GM12878 (cell line): ENCODE results near the gene SMCP. TPM values are rescaled to one million over a fixed set of nuclear protein-coding genes. Genes with fewer than 3 reads are reported as not detected.

Experiments
- ATAC-seq: fragments of 200-7000 bp; cut with Tn5 transposase; 3 replicates; pipeline ENCODE4 v1.9.1; 2020; ENCODE audit warnings: mild to moderate bottlenecking, moderate library complexity
- BruUV-seq: library from RNA; stranded (reverse); fragments of 400-500 nt; replicated peaks from 2 replicates; lab custom pipeline; 2021; lab: Mats Ljungman, UMichigan
- CTCF ChIA-PET: fragments of 300-600 bp; sonication (Branson Sonifier 250); formaldehyde crosslinking; extraction: SDS; loops from one replicate; lab custom pipeline; 2021; ENCODE audit warnings: inconsistent platforms; lab: Yijun Ruan, JAX
- POLR2A ChIA-PET: fragments of 350-600 bp; formaldehyde crosslinking; extraction: SDS; loops from one replicate; lab custom pipeline; 2021; ENCODE audit warnings: inconsistent platforms; lab: Charles Lee
- RAD21 ChIA-PET: fragments of 300-600 bp; sonication (Branson Sonifier 250); formaldehyde crosslinking; loops from one replicate; lab custom pipeline; 2023; ENCODE audit warnings: antibody characterized with exemption; ENCODE audit not compliant: unreplicated experiment; lab: Charles Lee
- SMC1A ChIA-PET: fragments of 300-600 bp; sonication (Branson Sonifier 250); formaldehyde crosslinking; loops from one replicate; lab custom pipeline; 2023; ENCODE audit not compliant: unreplicated experiment, uncharacterized antibody; lab: Charles Lee
- DNase-seq: peaks from one replicate; pipeline ENCODE4 v3.0.0-alpha.2; 2011; ENCODE audit warnings: low read depth, low spot score
- FAIRE-seq: peaks from 3 replicates; lab custom pipeline; 2011; peaks lifted over from hg19 to GRCh38; lab: Jason Lieb, UNC
- H2AFZ ChIP-seq: 2 replicates; pipeline ENCODE4 v1.6.0; 2011; ENCODE audit warnings: low read depth, low read length, control low read depth; ENCODE audit not compliant: control insufficient read depth
- H3K27ac ChIP-seq: 2 replicates; pipeline ENCODE4 v1.5.1; 2011; ENCODE audit warnings: control low read depth; ENCODE audit not compliant: control insufficient read depth, insufficient read depth
- H3K27me3 ChIP-seq, 2 experiments: replicated peaks in 1 of 2; 2 replicates each; pipeline versions ENCODE4 v1.6.0 to v1.6.1; 2011; ENCODE audit warnings: low read length in 1 of 2; ENCODE audit not compliant: control insufficient read depth in 2 of 2, insufficient read depth in 2 of 2
- H3K36me3 ChIP-seq, 2 experiments: 2 replicates each; pipeline ENCODE4 v1.5.1; 2011; ENCODE audit warnings: low read length in 1 of 2; ENCODE audit not compliant: control insufficient read depth in 2 of 2, insufficient read depth in 2 of 2
- H3K4me1 ChIP-seq: 2 replicates; pipeline ENCODE4 v1.6.1; 2011; ENCODE audit warnings: mild to moderate bottlenecking, low read length, moderate library complexity, mixed read lengths; ENCODE audit not compliant: control insufficient read depth, insufficient read depth
- H3K4me2 ChIP-seq: 2 replicates; pipeline ENCODE4 v1.6.0; 2011; ENCODE audit warnings: control low read depth; ENCODE audit not compliant: control insufficient read depth, insufficient read depth
- H3K4me3 ChIP-seq: fragments of 200-600 bp; sonication (generic); 2 replicates; pipeline ENCODE4 v1.5.1; 2016
- H3K79me2 ChIP-seq: 2 replicates; pipeline ENCODE4 v1.6.0; 2011; ENCODE audit warnings: low read length; ENCODE audit not compliant: control insufficient read depth, insufficient read depth
- H3K9ac ChIP-seq: 2 replicates; pipeline ENCODE4 v1.8.0; 2011; ENCODE audit warnings: low read length, control low read depth, mixed read lengths; ENCODE audit not compliant: control insufficient read depth, insufficient read depth
- H3K9me3 ChIP-seq: replicated peaks from 3 replicates; pipeline ENCODE4 v1.5.1; 2011; ENCODE audit warnings: mild to moderate bottlenecking, low read length; ENCODE audit not compliant: control insufficient read depth, insufficient read depth
- H4K20me1 ChIP-seq: 2 replicates; pipeline ENCODE4 v1.6.0; 2011; ENCODE audit not compliant: control insufficient read depth, insufficient read depth
- CBX5 ChIP-seq: sonication (generic); IDR thresholded peaks from 2 replicates; pipeline ENCODE4 v1.6.1; 2016; ENCODE audit warnings: low read depth, moderate library complexity, mild to moderate bottlenecking, inconsistent platforms
- CHD4 ChIP-seq: fragments of 200-600 bp; sonication (generic); IDR thresholded peaks from 2 replicates; pipeline ENCODE4 v1.6.1; 2016; ENCODE audit warnings: mild to moderate bottlenecking
- DPF2 ChIP-seq: fragments of 450-650 bp; IDR thresholded peaks from 2 replicates; pipeline ENCODE4 v1.6.1; 2017; ENCODE audit warnings: mild to moderate bottlenecking
- IRF3 ChIP-seq: fragments of 450-650 bp; IDR thresholded peaks from 2 replicates; pipeline ENCODE4 v1.6.1; 2014; ENCODE audit warnings: mild to moderate bottlenecking
- NR2C1 ChIP-seq: fragments of 450-650 bp; IDR thresholded peaks from 2 replicates; pipeline ENCODE4 v1.6.1; 2017; ENCODE audit warnings: antibody characterized with exemption, mild to moderate bottlenecking, moderate library complexity
- PRDM15 ChIP-seq: fragments of 450-650 bp; formaldehyde crosslinking; IDR thresholded peaks from 2 replicates; pipeline ENCODE4 v1.4.0; 2020; ENCODE audit warnings: mild to moderate bottlenecking, moderate library complexity
- RCOR1 ChIP-seq: conservative IDR thresholded peaks from 2 replicates; pipeline ENCODE4 v1.6.1; 2012; ENCODE audit warnings: low read depth, low read length, improper control_type of control experiment
- SMARCA5 ChIP-seq: fragments of 450-650 bp; IDR thresholded peaks from 2 replicates; pipeline ENCODE4 v1.6.1; 2017; ENCODE audit warnings: mild to moderate bottlenecking
- SUPT20H ChIP-seq: IDR thresholded peaks from 2 replicates; pipeline ENCODE4 v1.6.1; 2011; ENCODE audit warnings: low read depth, mild to moderate bottlenecking, low read length, moderate library complexity, borderline replicate concordance; ENCODE audit not compliant: control insufficient read depth
- TBL1XR1 ChIP-seq: IDR thresholded peaks from 2 replicates; pipeline ENCODE4 v1.6.1; 2012; ENCODE audit warnings: low read depth, low read length, improper control_type of control experiment
- TCF7 ChIP-seq: IDR thresholded peaks from 2 replicates; pipeline ENCODE4 v1.6.1; 2014; ENCODE audit warnings: antibody characterized with exemption, borderline replicate concordance
- YBX1 ChIP-seq: fragments of 450-650 bp; IDR thresholded peaks from 2 replicates; pipeline ENCODE4 v1.6.1; 2016; ENCODE audit warnings: antibody characterized with exemption
- WGBS: methylation state at CpG from one replicate; pipeline ENCODE4 v1.1.6; 2016; ENCODE audit warnings: low lambda C conversion rate; ENCODE audit not compliant: insufficient replicate concordance, insufficient coverage; ENCODE audit errors: missing lambda C conversion rate; 5-methylcytosine and 5-hydroxymethylcytosine counted together
- in situ Hi-C: fragments of 300-500 bp; cut with MboI; formaldehyde crosslinking; loops from 9 replicates; pipeline ENCODE4 v1.14.3; 2018; ENCODE audit warnings: mixed read lengths
- intact Hi-C: fragments of 100-400 bp; cut with micrococcal nuclease; formaldehyde crosslinking; loops from one replicate; pipeline ENCODE4 v1.14.2; 2022; ENCODE audit not compliant: unreplicated experiment
- polyA plus RNA-seq, 11 experiments: library from polyadenylated mRNA; depleted of rRNA in 4 of 11; unstranded in 6 of 11; stranded (reverse) in 5 of 11; fragments of >200 nt; fragmentation: Nextera tagmentation in 4 of 11; fragmentation: Illumina TruSeq in 1 of 11; extraction: Ambion mirVana in 4 of 11; extraction: Trizol in 1 of 11; gene quantifications; 1 replicate in 1 of 11; 2 replicates in 10 of 11; pipeline versions ENCODE4 v1.2.1 to v1.2.3, GENCODE V29; 2011 to 2016; ENCODE audit warnings: inconsistent platforms in 2 of 11, missing spikeins in 2 of 11, low read depth in 1 of 11
- total RNA-seq, 4 experiments: library from RNA; depleted of rRNA in 3 of 4; stranded (reverse); fragments of >200 nt in 3 of 4; fragmentation: Illumina TruSeq in 1 of 4; extraction: Trizol in 1 of 4; gene quantifications; 2 replicates each; pipeline versions ENCODE4 v1.2.1 to v1.2.3, GENCODE V29; 2013 to 2021
- TF ChIP-seq, protein P1 (sequence below): IDR thresholded peaks from 2 replicates; pipeline ENCODE4 v1.6.1; 2011; ENCODE audit warnings: low read depth, mild to moderate bottlenecking, low read length, moderate library complexity, borderline replicate concordance; ENCODE audit errors: extremely low read depth

SMCP gene
- total and polyA plus RNA-seq, 10 of the 15 experiments (the other 5 are each of a cell fraction or from before 2014, with no cell fraction given) = 0.16 to 0.69 (median 0.27) TPM; not detected in 7

DNA sequence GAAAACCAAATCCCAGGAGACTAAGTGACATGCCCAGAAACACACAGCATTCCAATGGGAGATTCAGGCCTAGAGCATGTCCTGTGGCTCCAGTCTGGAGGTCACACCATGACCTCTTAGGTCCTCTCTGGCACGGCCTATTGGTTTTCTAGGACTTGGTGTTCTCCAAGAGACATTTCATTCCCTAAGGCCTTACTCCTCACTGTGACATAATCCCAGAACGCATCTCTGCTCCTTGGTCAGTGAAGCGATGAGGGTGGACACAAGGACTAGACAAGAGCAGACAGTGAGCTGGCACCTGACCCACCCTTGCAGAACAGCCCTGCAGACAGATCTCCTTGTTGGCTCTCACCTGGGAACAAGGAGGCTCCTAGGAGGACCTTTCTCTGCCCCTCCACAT is 31.1 kb downstream of the SMCP start:
- FAIRE-seq (no peak), DNase-seq (no peak), ATAC-seq (no peak)
- no peak for TF ChIP-seq TCF7
- no peak for TF ChIP-seq SMARCA5
- no peak for TF ChIP-seq CHD4
- no peak for TF ChIP-seq TBL1XR1
- TF ChIP-seq IRF3 = no peak
- TF ChIP-seq, protein P1, sequence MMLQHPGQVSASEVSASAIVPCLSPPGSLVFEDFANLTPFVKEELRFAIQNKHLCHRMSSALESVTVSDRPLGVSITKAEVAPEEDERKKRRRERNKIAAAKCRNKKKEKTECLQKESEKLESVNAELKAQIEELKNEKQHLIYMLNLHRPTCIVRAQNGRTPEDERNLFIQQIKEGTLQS = no peak
- no peak for TF ChIP-seq SUPT20H
- TF ChIP-seq CBX5 = no peak
- no peak for TF ChIP-seq DPF2
- no peak for TF ChIP-seq RCOR1
- no peak for TF ChIP-seq YBX1
- TF ChIP-seq NR2C1 = no peak
- TF ChIP-seq PRDM15 (CRISPR knock-in tag) = no peak
- H3K27me3 ChIP-seq = no peaks in the 10 kb centered on the region
- WGBS = 70% methylated on average over 3 of the region's 3 CpGs
- no peaks in the 10 kb centered on the region for H3K9me3 ChIP-seq
- in situ Hi-C loops = no loop called here
- BruUV-seq = no TSS peak
- intact Hi-C loops = no loop called here
- no peaks in the 10 kb centered on the region for H3K79me2 ChIP-seq
- ChIA-PET CTCF (interaction anchor here (0.8 to 7.6 kb wide), 4 partner anchors 16 to 319 kb away, joined by 4 to 45 read pairs (median 6); partner anchors contain the start of gene SMCP), SMC1A (interaction anchor here (0.7 to 0.9 kb wide), 2 partner anchors 17 to 25 kb away, joined by 3 to 4 read pairs; no protein-coding TSS in a partner anchor), RAD21 (interaction anchor here (0.8 to 1.5 kb wide), 5 partner anchors 17 to 284 kb away, joined by 3 to 7 read pairs (median 3); no protein-coding TSS in a partner anchor), POLR2A (no interaction called here)
- no peak overlapping the region for H3K27ac ChIP-seq
- peak overlapping the region; percentile 3; the same call in 1 of the 2 replicates for H3K4me2 ChIP-seq
- no peak overlapping the region for H3K4me3 ChIP-seq
- H4K20me1 ChIP-seq = no peaks in the 10 kb centered on the region
- H3K4me1 ChIP-seq = peaks cover 35% of the 10 kb centered on the region
- no peak overlapping the region for H2AFZ ChIP-seq
- H3K9ac ChIP-seq = no peak overlapping the region
- H3K36me3 ChIP-seq = no peaks in the 10 kb centered on the region
